HEK293 (cell line): ENCODE data around the gene SLC25A39.

ENCODE experiments used
- ELK4 ChIP-seq: IDR thresholded peaks from 2 replicates; pipeline ENCODE4 v1.6.1; 2011; ENCODE audit warnings: mild to moderate bottlenecking, low read depth, low read length, borderline replicate concordance
- REST ChIP-seq: fragments of 450-650 bp; formaldehyde crosslinking; IDR thresholded peaks from 2 replicates; pipeline ENCODE4 v1.5.1; 2016; ENCODE audit warnings: missing biosample characterization, missing genetic modification characterization
- ZNF558 ChIP-seq: fragments of 450-650 bp; formaldehyde crosslinking; IDR thresholded peaks from 2 replicates; pipeline ENCODE4 v1.5.1; 2016; ENCODE audit warnings: missing biosample characterization, missing genetic modification characterization
- TF ChIP-seq, protein P1 (sequence below): fragments of 450-650 bp; formaldehyde crosslinking; IDR thresholded peaks from 2 replicates; pipeline ENCODE4 v1.5.1; 2016; ENCODE audit warnings: missing biosample characterization, missing genetic modification characterization, borderline replicate concordance
- TF ChIP-seq, protein P2 (sequence below): fragments of 450-650 bp; formaldehyde crosslinking; IDR thresholded peaks from 2 replicates; pipeline ENCODE4 v1.5.1; 2016; ENCODE audit warnings: missing biosample characterization, missing genetic modification characterization

- no peak for TF ChIP-seq ELK4
- TF ChIP-seq, protein P1, sequence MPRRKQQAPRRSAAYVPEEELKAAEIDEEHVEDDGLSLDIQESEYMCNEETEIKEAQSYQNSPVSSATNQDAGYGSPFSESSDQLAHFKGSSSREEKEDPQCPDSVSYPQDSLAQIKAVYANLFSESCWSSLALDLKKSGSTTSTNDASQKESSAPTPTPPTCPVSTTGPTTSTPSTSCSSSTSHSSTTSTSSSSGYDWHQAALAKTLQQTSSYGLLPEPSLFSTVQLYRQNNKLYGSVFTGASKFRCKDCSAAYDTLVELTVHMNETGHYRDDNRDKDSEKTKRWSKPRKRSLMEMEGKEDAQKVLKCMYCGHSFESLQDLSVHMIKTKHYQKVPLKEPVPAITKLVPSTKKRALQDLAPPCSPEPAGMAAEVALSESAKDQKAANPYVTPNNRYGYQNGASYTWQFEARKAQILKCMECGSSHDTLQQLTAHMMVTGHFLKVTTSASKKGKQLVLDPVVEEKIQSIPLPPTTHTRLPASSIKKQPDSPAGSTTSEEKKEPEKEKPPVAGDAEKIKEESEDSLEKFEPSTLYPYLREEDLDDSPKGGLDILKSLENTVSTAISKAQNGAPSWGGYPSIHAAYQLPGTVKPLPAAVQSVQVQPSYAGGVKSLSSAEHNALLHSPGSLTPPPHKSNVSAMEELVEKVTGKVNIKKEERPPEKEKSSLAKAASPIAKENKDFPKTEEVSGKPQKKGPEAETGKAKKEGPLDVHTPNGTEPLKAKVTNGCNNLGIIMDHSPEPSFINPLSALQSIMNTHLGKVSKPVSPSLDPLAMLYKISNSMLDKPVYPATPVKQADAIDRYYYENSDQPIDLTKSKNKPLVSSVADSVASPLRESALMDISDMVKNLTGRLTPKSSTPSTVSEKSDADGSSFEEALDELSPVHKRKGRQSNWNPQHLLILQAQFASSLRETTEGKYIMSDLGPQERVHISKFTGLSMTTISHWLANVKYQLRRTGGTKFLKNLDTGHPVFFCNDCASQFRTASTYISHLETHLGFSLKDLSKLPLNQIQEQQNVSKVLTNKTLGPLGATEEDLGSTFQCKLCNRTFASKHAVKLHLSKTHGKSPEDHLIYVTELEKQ (tag by site-specific recombination) = no peak
- no peak for TF ChIP-seq REST (tag by site-specific recombination)
- TF ChIP-seq, protein P2, sequence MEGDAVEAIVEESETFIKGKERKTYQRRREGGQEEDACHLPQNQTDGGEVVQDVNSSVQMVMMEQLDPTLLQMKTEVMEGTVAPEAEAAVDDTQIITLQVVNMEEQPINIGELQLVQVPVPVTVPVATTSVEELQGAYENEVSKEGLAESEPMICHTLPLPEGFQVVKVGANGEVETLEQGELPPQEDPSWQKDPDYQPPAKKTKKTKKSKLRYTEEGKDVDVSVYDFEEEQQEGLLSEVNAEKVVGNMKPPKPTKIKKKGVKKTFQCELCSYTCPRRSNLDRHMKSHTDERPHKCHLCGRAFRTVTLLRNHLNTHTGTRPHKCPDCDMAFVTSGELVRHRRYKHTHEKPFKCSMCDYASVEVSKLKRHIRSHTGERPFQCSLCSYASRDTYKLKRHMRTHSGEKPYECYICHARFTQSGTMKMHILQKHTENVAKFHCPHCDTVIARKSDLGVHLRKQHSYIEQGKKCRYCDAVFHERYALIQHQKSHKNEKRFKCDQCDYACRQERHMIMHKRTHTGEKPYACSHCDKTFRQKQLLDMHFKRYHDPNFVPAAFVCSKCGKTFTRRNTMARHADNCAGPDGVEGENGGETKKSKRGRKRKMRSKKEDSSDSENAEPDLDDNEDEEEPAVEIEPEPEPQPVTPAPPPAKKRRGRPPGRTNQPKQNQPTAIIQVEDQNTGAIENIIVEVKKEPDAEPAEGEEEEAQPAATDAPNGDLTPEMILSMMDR (tag by site-specific recombination) = no peak
- no peak for TF ChIP-seq ZNF558
These were observed 7.1 kb downstream of the SLC25A39 start for GRCh38 chr17:44317545-44317944.
